Tibial nerve (tissue), 4 donors: Measurements from ENCODE around the gene TRPM2. TPM values are rescaled to one million over a fixed set of nuclear protein-coding genes. Genes with fewer than 3 reads are reported as not detected.

Experiments
- DNase-seq, 2 donors: peaks; one replicate each; pipeline ENCODE4 v3.0.0-alpha.2; 2019; ENCODE audit warnings: low spot score in 2 of 2
- H3K27ac ChIP-seq, 4 donors: fragments of 200-600 bp; sonication (generic) in 3 of 4; one replicate each; pipeline ENCODE4 v1.5.1; 2017 to 2019; ENCODE audit warnings: mild to moderate bottlenecking in 1 of 4
- H3K27me3 ChIP-seq, 2 donors: fragments of 200-600 bp; sonication (generic) in 1 of 2; one replicate each; pipeline versions ENCODE4 v1.5.1 to v1.6.0; 2017 to 2019
- H3K36me3 ChIP-seq, 3 donors: fragments of 200-600 bp; sonication (generic); one replicate each; pipeline ENCODE4 v1.5.1; 2018 to 2019
- H3K4me1 ChIP-seq, 4 donors: fragments of 200-600 bp; sonication (generic) in 3 of 4; one replicate each; pipeline ENCODE4 v1.5.1; 2017 to 2019
- H3K4me3 ChIP-seq, 4 donors: fragments of 200-600 bp; sonication (generic) in 3 of 4; one replicate each; pipeline ENCODE4 v1.5.1; 2017 to 2019; ENCODE audit warnings: mild to moderate bottlenecking in 1 of 4, moderate library complexity in 1 of 4
- H3K9me3 ChIP-seq, 4 donors: fragments of 200-600 bp; sonication (generic) in 3 of 4; one replicate each; pipeline ENCODE4 v1.5.1; 2017 to 2019
- CTCF ChIP-seq, 5 experiments: fragments of 200-600 bp in 3 of 5; fragments of 450-650 bp in 2 of 5; sonication (generic) in 3 of 5; IDR thresholded peaks; one replicate each; pipeline ENCODE4 v1.5.1; 2016 to 2019; ENCODE audit warnings: antibody characterized with exemption in 5 of 5, mild to moderate bottlenecking in 3 of 5, moderate library complexity in 2 of 5
- EP300 ChIP-seq, 2 donors: sonication (generic); formaldehyde crosslinking; IDR thresholded peaks; one replicate each; pipeline ENCODE4 v1.6.1; 2017; ENCODE audit warnings: antibody characterized with exemption in 2 of 2, mild to moderate bottlenecking in 1 of 2
- POLR2A ChIP-seq, 2 donors: fragments of 450-650 bp; IDR thresholded peaks; one replicate each; pipeline ENCODE4 v1.6.1; 2017; ENCODE audit warnings: antibody characterized with exemption in 2 of 2, mild to moderate bottlenecking in 2 of 2, moderate library complexity in 2 of 2
- WGBS, 2 donors: methylation state at CpG; one replicate each; pipeline ENCODE4 v1.1.5; 2018; 5-methylcytosine and 5-hydroxymethylcytosine counted together
- total RNA-seq, 4 donors: library from RNA; depleted of rRNA; stranded (reverse); fragments of >200 nt; gene quantifications; one replicate each; pipeline ENCODE4 v1.1.0, GENCODE V29; 2016

Gene TRPM2
- total RNA-seq, 4 donors from 2014 or later, result 4.9 to 10.3 (median 7.8) TPM

GRCh38 chr21:44347911-44348451 is 5.4 kb upstream of the TRPM2 start:
- Histone ChIP-seq H3K4me1 (peaks cover 0 to 14% (median 2%) of the 10 kb centered on the region in 4 donors), H3K4me3 (no peak overlapping the region), H3K27ac (no peak overlapping the region), H3K27me3 (peaks cover 0 to 43% of the 10 kb centered on the region in 2 donors), H3K36me3 (no peaks in the 10 kb centered on the region), H3K9me3 (no peaks in the 10 kb centered on the region)
- WGBS, 2 donors, result 61% methylated on average over 22 of the region's 22 CpGs
- TF ChIP-seq EP300 (IDR thresholded peaks at IDR 0.05), result no peak
- no peak for TF ChIP-seq POLR2A (IDR thresholded peaks at IDR 0.05)
- TF ChIP-seq CTCF (IDR thresholded peaks at IDR 0.05), result no peak
- DNase-seq, result no peak

GRCh38 chr21:44348861-44349260 is 4.6 kb upstream of the TRPM2 start:
- TF ChIP-seq EP300 (IDR thresholded peaks at IDR 0.05) (no peak), CTCF (IDR thresholded peaks at IDR 0.05) (no peak), POLR2A (IDR thresholded peaks at IDR 0.05) (no peak)
- no peak overlapping the region for H3K4me3 ChIP-seq
- DNase-seq, result no peak
- H3K27ac ChIP-seq, result no peak overlapping the region
- peaks cover 0 to 14% (median 2%) of the 10 kb centered on the region in 4 donors for H3K4me1 ChIP-seq
- no peaks in the 10 kb centered on the region for H3K9me3 ChIP-seq
- no peaks in the 10 kb centered on the region for H3K36me3 ChIP-seq
- 94 to 95% methylated on average over 18 to 19 of the region's 19 CpGs for WGBS, 2 donors
- peaks cover 0 to 48% of the 10 kb centered on the region in 2 donors for H3K27me3 ChIP-seq

- TF ChIP-seq EP300 (IDR thresholded peaks at IDR 0.05) (no peak), CTCF (IDR thresholded peaks at IDR 0.05) (no peak), POLR2A (IDR thresholded peaks at IDR 0.05) (no peak)
- no peak overlapping the region for H3K4me3 ChIP-seq
- H3K27me3 ChIP-seq, result peaks cover 0 to 50% of the 10 kb centered on the region in 2 donors
- DNase-seq, result no peak
- 78 to 80% methylated on average over 12 of the region's 12 CpGs for WGBS, 2 donors
- peaks cover 0 to 14% (median 2%) of the 10 kb centered on the region in 4 donors for H3K4me1 ChIP-seq
- no peak overlapping the region for H3K27ac ChIP-seq
- no peaks in the 10 kb centered on the region for H3K36me3 ChIP-seq
- H3K9me3 ChIP-seq, result no peaks in the 10 kb centered on the region
Observed at GRCh38 chr21:44349416-44349846, 4.0 kb upstream of the TRPM2 start.

GRCh38 chr21:44349847-44350772 is 3.3 kb upstream of the TRPM2 start:
- TF ChIP-seq POLR2A (IDR thresholded peaks at IDR 0.05), result no peak
- no peak for TF ChIP-seq EP300 (IDR thresholded peaks at IDR 0.05)
- TF ChIP-seq CTCF (IDR thresholded peaks at IDR 0.05), result no peak
- WGBS, 2 donors, result 6 to 12% methylated on average over 44 to 68 of the region's 113 CpGs
- H3K27ac ChIP-seq, result no peak overlapping the region
- peaks cover 0 to 50% of the 10 kb centered on the region in 2 donors for H3K27me3 ChIP-seq
- H3K9me3 ChIP-seq, result no peaks in the 10 kb centered on the region
- no peaks in the 10 kb centered on the region for H3K36me3 ChIP-seq
- peaks cover 0 to 14% (median 2%) of the 10 kb centered on the region in 4 donors for H3K4me1 ChIP-seq
- H3K4me3 ChIP-seq, result peak overlapping the region in 1 of 4 donors; percentile 40
- DNase-seq, result no peak
